ENCODE results near the gene FAM114A2.
"Not testable (repeated sequence)": the region's sequence is repeated elsewhere in the genome, so short reads cannot be mapped to it uniquely, and the experiment has no call there.

The FAM114A2 gene

DNA sequence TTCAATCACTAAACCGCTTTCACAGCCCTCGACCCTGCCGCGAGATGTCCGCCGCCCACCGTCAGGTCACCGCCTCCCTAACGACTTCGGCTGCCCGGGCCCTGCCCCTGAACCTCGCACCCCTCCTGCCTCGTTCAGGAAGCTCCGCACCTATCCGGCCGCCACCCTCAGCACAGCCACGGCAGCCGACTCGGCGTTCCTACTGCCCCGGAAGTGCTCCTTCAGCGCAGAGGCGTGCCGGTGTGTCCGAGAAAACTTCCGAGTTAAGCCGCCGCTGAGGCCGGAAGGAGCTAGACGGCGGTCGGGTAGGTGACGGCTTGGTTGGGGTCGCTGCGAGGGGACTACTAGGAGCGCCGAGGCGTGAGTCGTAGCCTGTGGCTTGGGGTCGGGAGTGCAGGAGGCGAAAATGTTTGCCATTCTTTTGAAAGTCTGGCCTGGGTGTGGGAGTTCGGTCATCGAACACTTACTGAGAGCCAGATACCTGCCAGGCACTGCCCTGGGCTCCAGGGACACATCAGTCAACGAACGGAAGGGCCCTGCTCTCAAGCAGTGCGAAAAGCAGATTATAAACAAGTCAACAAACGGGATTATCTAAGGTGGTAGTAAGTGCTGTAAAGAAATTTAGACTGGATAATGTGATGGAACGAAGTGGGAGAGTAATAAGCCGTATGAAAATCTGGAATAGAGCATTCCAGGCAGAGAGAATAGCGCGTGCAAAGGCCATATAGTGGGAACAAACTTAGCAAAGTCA is at the start of gene FAM114A2, which contains the start of gene MFAP3:
FAM114A2 (minus strand) TSS at position 204 of the 751 bp plus-strand sequence. CDS start 3,957 bp downstream, outside the sequence.
MFAP3 (plus strand) TSS at position 261 of the 751 bp plus-strand sequence. CDS start 10,756 bp downstream, outside the sequence.
- peak; percentile 89 for DNase-seq

DNA sequence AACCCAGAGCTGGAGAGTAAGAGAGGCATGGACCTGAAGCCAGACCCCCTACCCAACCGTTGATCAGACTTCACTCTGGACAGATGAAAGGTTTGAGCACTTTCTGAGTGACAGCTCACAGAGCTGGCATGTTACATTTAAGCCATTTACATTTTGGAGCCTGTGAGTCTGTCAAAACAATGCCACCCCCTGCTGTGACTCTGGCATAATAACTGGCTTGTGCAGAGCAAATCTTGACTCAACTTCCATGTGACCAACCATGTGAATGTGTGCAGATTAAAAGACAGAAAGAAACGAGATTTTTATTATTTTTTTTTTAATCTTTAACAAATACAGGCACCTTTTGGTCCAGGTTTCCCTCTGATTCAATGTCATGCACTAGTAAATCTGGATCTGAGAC is 48.5 kb upstream of the FAM114A2 start:
- peak; percentile 36 for DNase-seq

- no peak for DNase-seq
Observed at GRCh38 chr5:154086641-154087040, 47.9 kb upstream of the FAM114A2 start.

GRCh38 chr5:154086146-154086545 is 47.4 kb upstream of the FAM114A2 start:
- no peak for DNase-seq

DNA sequence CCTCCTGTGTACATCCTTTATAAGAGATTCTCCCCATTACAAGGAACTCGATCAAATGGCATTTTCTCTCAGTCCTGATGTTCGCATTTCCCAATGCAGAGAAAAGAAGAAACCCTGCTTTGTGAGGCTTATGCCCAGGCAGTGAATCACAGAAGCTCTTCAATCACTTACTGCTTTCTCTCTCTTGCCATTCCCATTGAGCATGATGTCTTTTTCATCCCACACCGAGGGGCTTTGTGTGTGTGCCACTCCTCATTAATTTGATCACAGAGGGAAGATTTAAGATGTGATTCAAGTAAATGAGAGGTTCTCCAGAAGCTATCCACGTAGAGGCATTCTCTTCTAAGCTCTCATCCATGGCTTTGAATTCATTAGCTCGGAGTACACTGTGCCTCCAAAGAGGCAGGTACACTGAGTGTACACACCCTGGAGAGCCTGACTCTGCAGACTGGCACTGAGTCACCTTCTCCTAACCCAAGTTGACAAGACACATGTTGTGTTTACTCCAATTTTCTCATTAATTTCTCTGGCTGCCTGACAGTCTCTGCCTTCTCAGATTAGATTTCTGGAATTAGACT is 45.4 kb upstream of the FAM114A2 start:
- DNase-seq: no peak

- DNase-seq: no peak
Observed at GRCh38 chr5:154081246-154081645, 42.5 kb upstream of the FAM114A2 start.

- no peak for DNase-seq
Observed at GRCh38 chr5:154078272-154078671, 39.6 kb upstream of the FAM114A2 start.

GRCh38 chr5:154077696-154078095 is 39.0 kb upstream of the FAM114A2 start:
- DNase-seq: no peak

DNA sequence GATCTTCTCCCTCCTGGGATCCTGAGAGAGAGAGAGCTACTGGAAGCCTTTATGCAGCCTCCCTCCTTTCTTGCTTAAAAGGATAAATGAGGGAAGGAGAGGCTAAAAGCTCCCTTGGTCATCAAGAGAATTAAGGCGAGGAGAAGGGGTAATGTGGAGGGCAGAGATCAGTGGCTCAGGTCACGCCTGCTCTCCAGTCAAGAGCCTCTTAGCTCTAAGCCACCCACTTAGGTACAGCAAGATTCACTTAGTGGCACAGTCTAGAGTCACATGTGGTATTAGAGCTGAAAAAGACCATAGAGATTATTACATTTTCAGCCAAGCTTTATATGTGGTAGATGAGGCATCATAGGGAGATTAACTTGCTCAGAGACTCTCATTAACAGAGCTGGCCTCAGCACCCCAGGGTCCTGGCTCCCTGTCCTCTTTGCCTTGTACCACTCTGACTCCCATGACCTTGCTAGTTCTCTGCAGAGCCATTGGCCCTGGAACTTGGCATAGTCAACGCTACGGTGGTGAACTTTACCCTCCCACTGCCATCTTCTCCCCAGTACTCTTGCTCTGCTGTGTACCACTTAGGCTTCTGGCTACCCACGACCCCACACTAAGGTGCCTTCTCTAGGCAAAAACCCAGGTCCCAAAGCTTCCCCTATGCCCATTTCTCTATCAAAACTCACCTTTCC is 37.7 kb upstream of the FAM114A2 start:
- DNase-seq: no peak

DNA sequence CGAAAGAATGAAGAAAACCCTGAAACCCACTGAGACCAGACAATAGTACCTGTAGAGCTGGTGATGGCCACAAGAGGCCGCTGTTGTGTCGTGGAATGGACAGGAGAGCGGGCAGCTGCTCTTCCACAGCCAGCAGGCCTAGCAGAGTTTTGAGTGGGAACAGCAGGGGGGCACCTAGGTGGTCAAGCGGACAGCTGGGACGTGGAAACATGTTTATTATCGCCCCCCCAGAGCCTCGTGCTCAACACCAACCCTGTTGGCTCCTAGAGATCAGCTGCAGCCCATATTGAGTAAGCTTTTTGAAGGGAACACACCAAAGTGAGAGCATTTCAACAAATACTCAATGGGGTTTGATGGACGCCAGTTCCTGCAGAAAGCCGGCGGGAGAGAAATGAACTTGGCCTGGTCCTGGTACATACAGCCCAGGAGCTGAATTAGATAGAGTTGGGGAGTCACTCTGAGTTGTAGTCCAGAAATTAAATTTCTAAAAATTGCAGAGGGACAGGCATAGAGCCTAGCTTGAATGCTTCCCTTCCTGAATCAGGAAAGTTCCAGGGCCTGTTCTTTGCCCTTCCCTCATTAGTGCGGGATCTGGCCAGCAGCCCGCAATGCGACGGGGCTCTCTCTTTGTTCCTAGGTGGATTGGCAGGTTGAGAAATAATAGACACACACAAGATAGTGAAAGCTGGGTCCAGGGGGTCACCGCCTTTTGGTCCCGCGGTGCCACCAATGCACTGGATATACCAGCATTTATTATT is 33.9 kb upstream of the FAM114A2 start:
- DNase-seq: peak; percentile 76

GRCh38 chr5:154071799-154072413 is 33.2 kb upstream of the FAM114A2 start:
- no peak for DNase-seq

DNA sequence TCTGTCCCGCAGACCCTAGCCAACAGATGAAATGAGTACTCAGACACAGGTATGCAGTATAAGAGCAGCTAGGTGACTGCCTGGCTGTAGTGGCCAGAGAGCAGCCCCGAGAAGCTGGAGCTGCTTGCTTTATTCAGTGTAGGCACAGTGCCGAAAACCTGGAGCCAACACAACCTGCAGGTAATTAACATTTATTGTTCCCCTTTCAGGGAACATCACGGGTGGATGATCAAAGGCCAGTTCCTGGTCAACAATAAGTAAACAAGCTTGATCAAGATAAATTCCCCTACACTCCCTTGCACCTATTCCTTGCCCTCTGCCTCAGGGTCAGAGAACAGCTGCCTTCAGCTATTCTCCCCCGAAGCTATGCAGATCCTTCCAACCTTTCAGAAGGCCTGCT is 31.1 kb upstream of the FAM114A2 start:
- DNase-seq: not testable (repeated sequence)

DNA sequence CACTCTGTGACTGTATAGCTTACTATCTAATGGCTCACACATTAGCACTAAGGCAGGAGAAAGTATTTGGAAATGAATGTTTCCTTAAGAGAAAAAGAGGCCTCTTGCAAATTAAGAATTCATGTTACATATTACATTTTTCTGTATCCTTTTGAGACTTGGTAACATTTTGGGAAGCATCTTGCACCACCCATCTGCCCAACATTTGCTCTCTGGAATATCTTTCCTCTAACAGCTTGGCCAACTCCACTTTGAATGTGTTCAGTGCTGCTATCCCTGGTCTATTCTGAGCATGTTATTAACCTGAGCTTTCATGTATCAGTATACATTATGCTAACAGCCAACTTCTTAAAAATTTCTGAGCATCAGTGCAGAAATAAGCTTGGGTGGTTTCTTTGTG is 27.3 kb upstream of the FAM114A2 start:
- no peak for DNase-seq

DNA sequence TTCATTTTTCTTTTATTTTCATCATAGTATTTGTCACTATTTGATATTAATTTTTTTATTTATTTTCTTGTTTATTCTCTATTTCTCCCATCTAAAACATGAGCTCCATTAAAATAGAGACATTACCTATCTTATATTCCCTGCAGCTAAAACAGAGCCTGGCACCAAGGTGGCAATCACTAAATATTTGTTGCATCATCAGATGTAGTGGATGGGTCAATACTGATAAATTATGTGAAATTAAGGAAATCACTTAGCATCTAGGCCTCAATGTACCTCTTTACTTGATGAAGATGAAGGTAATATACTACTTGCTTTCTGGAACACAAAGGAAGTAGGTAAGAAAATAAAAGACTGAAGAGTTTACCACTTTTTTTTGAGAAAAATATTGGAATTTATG is 24.7 kb upstream of the FAM114A2 start:
- no peak for DNase-seq

GRCh38 chr5:154060606-154061005 is 21.9 kb upstream of the FAM114A2 start:
- DNase-seq: no peak

- DNase-seq: no peak
Observed at GRCh38 chr5:154059583-154059982, 20.9 kb upstream of the FAM114A2 start.

DNA sequence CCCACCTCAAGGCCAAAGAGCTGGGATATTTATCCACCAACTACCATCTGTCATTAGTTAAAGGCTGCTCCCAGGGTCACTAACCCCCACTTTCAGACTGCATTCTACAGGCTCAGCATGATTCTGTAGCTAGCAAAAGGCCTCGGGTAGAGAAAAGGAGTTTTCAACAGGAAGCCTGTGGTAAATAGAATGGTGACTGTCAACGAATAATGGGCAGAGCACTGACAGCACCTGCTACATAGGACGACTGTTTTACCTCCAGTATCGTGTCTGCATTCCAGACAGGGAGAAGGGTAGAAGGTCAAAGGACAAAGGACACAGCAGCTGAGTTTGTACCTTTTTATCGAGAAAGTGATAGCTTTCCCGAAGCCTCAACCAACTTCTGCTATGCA is 20.3 kb upstream of the FAM114A2 start:
- DNase-seq: no peak

DNA sequence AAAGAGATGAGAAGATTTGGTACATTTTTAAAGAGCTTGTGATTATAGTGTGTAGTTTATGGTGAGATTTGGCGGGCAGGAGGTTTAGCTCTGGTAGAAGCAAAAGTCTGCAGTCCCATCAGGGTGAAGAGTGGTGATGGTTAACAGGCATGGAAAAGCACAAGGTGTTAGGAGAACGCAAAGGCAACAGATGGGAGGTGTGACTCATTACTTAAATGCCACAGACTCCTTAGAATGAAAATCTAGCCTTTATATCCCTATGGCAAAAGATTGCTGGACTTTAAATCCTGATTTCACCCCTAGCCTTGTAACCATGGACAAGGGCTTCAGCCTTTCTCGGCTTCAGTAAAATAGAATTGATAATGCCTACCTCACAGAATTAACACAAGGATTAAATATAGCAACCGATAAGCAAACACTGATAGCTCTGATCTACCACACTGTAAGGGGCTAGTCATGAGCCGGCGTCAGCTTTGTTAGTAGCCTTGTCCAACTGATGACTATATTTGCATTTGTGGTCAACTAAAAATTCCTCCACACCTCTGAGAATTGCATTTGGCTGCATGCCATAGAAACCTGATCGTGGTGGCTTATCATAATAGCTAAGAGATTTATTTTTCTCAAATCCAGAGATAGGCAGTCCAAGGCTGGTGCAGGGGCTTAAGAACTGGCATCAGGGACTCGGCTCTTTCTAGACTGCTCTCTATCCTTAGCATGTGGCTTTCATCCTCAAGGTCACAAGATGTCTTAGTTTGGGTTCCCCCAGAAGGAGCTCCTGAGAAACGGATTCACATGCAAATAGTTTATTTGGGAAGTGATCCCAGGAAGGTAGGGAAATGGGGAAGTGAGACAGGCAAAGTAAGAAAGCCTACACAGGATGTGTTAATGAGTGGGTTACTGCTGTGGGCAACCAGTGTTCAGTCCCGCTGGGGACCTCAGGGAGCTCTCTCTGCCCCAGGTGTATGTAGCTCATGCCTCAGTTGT is 19.6 kb upstream of the FAM114A2 start:
- DNase-seq: no peak

GRCh38 chr5:154055201-154055600 is 16.5 kb upstream of the FAM114A2 start:
- DNase-seq: no peak

GRCh38 chr5:154053468-154053867 is 14.8 kb upstream of the FAM114A2 start:
- DNase-seq: no peak

DNA sequence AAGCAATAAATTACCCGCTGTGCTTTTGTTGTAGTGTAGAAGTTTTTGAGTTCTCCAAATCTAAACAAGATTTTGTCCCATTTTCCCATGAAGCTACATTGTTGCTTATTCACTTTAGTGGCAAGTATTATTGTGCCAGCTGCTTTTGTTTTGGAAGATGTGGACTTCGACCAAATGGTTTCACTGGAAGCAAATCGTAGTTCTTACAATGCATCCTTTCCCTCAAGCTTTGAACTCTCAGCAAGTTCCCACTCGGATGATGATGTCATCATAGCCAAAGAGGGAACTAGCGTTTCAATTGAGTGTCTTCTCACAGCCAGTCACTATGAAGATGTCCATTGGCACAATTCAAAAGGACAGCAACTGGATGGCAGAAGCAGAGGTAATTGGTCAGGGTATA is 10.9 kb upstream of the FAM114A2 start:
- DNase-seq: no peak
